HepG2 (cell line): ENCODE data around the gene INPP1. TPM values are rescaled to one million over a fixed set of nuclear protein-coding genes. Genes with fewer than 3 reads are reported as not detected.

Experiments
- CBX5 ChIP-seq: sonication (generic); formaldehyde crosslinking; IDR thresholded peaks from 2 replicates; pipeline ENCODE4 v1.4.0; 2020; ENCODE audit warnings: missing genetic modification reagents, borderline replicate concordance
- HDAC6 ChIP-seq: fragments of 200-600 bp; sonication (generic); IDR thresholded peaks from 2 replicates; pipeline ENCODE4 v1.7.0; 2017; ENCODE audit warnings: mild to moderate bottlenecking, antibody characterized with exemption, low read length, low read depth
- HMG20A ChIP-seq: IDR thresholded peaks from 2 replicates; pipeline ENCODE4 v1.6.1; 2016; ENCODE audit warnings: borderline replicate concordance
- KDM1A ChIP-seq: IDR thresholded peaks from 2 replicates; pipeline ENCODE4 v1.6.1; 2016; ENCODE audit warnings: missing compliant biosample characterization
- KDM2A ChIP-seq: sonication (generic); formaldehyde crosslinking; IDR thresholded peaks from 2 replicates; pipeline ENCODE4 v1.4.0; 2020; ENCODE audit warnings: low read depth, missing genetic modification reagents, borderline replicate concordance
- MEIS2 ChIP-seq: sonication (generic); formaldehyde crosslinking; IDR thresholded peaks from 2 replicates; pipeline ENCODE4 v1.9.0; 2021; ENCODE audit warnings: mild to moderate bottlenecking, missing genetic modification reagents
- MIXL1 ChIP-seq: IDR thresholded peaks from 2 replicates; pipeline ENCODE4 v1.6.1; 2016
- NFYB ChIP-seq: sonication (generic); formaldehyde crosslinking; IDR thresholded peaks from 2 replicates; pipeline ENCODE4 v1.4.0; 2020; ENCODE audit warnings: missing genetic modification reagents
- PRMT3 ChIP-seq: sonication (generic); formaldehyde crosslinking; IDR thresholded peaks from 2 replicates; pipeline ENCODE4 v1.8.1; 2022; ENCODE audit warnings: low read depth, mild to moderate bottlenecking, moderate library complexity, missing genetic modification reagents, borderline replicate concordance
- REXO4 ChIP-seq: sonication (generic); formaldehyde crosslinking; IDR thresholded peaks from 2 replicates; pipeline ENCODE4 v1.8.0; 2022; ENCODE audit warnings: missing genetic modification reagents, mild to moderate bottlenecking, borderline replicate concordance
- SMC3 ChIP-seq: IDR thresholded peaks from 2 replicates; pipeline ENCODE4 v1.6.1; 2011; ENCODE audit warnings: low read length, improper control_type of control experiment
- SP2 ChIP-seq: sonication (generic); formaldehyde crosslinking; IDR thresholded peaks from 2 replicates; pipeline ENCODE4 v1.5.1; 2020; ENCODE audit warnings: mild to moderate bottlenecking, missing genetic modification reagents
- TBL1XR1 ChIP-seq: fragments of 150-350 bp; IDR thresholded peaks from 2 replicates; pipeline ENCODE4 v1.6.1; 2014; ENCODE audit warnings: borderline replicate concordance, low read length; ENCODE audit not compliant: partially characterized antibody
- TEAD2 ChIP-seq: sonication (generic); formaldehyde crosslinking; IDR thresholded peaks from 2 replicates; pipeline ENCODE4 v1.9.0; 2021; ENCODE audit warnings: missing genetic modification reagents
- ZMAT3 ChIP-seq: sonication (generic); formaldehyde crosslinking; conservative IDR thresholded peaks from 2 replicates; pipeline ENCODE4 v1.7.0; 2021; ENCODE audit warnings: missing genetic modification reagents
- ZNF546 ChIP-seq: sonication (generic); formaldehyde crosslinking; conservative IDR thresholded peaks from 2 replicates; pipeline ENCODE4 v1.8.1; 2023; ENCODE audit warnings: mild to moderate bottlenecking, missing genetic modification reagents
- ZNF549 ChIP-seq: sonication (generic); formaldehyde crosslinking; IDR thresholded peaks from 2 replicates; pipeline ENCODE4 v1.5.0; 2020; ENCODE audit warnings: missing genetic modification reagents
- ZNF570 ChIP-seq: sonication (generic); formaldehyde crosslinking; IDR thresholded peaks from 2 replicates; pipeline ENCODE4 v1.4.0; 2020; ENCODE audit warnings: mild to moderate bottlenecking, missing genetic modification reagents, borderline replicate concordance
- ZNF644 ChIP-seq: IDR thresholded peaks from 2 replicates; pipeline ENCODE4 v1.6.1; 2016; ENCODE audit warnings: low read depth
- ZNF713 ChIP-seq: sonication (generic); formaldehyde crosslinking; IDR thresholded peaks from 2 replicates; pipeline ENCODE4 v1.4.0; 2020; ENCODE audit warnings: mild to moderate bottlenecking, missing genetic modification reagents
- ZNF75D ChIP-seq: sonication (generic); formaldehyde crosslinking; IDR thresholded peaks from 2 replicates; pipeline ENCODE4 v1.8.1; 2023; ENCODE audit warnings: missing genetic modification reagents, mild to moderate bottlenecking, borderline replicate concordance
- polyA plus RNA-seq, 8 experiments: library from polyadenylated mRNA; depleted of rRNA in 3 of 8; stranded (reverse) in 7 of 8; unstranded in 1 of 8; fragments of >200 nt; fragmentation: Illumina TruSeq in 4 of 8; extraction: Trizol in 4 of 8; gene quantifications; 2 replicates each; pipeline versions ENCODE4 v1.2.1 to v1.2.3, GENCODE V29; 2011 to 2016; ENCODE audit warnings: low read depth in 4 of 8, missing spikeins in 1 of 8, mixed read lengths in 1 of 8; ENCODE audit not compliant: insufficient read depth in 1 of 8
- total RNA-seq, 5 experiments: library from RNA; depleted of rRNA; stranded (reverse); fragments of >200 nt; fragmentation: Illumina TruSeq; extraction: Trizol; gene quantifications; 2 replicates each; pipeline ENCODE4 v1.2.3, GENCODE V29; 2016; ENCODE audit warnings: low read depth in 1 of 5
- TF ChIP-seq, protein P1 (sequence below): IDR thresholded peaks from 2 replicates; pipeline ENCODE4 v1.6.1; 2016; ENCODE audit warnings: missing genetic modification reagents, missing compliant biosample characterization
- TF ChIP-seq, protein P2 (sequence below): sonication (generic); formaldehyde crosslinking; IDR thresholded peaks from 2 replicates; pipeline ENCODE4 v1.5.1; 2020; ENCODE audit warnings: mild to moderate bottlenecking, missing genetic modification reagents, borderline replicate concordance
- TF ChIP-seq, protein P3 (sequence below): sonication (generic); formaldehyde crosslinking; IDR thresholded peaks from 2 replicates; pipeline ENCODE4 v1.8.0; 2022; ENCODE audit warnings: mild to moderate bottlenecking, missing genetic modification reagents

Gene INPP1
- total and polyA plus RNA-seq, 2 of the 13 experiments (the other 11 are each of a cell fraction or from before 2014, with no cell fraction given) = 10.0 to 13.3 TPM

DNA sequence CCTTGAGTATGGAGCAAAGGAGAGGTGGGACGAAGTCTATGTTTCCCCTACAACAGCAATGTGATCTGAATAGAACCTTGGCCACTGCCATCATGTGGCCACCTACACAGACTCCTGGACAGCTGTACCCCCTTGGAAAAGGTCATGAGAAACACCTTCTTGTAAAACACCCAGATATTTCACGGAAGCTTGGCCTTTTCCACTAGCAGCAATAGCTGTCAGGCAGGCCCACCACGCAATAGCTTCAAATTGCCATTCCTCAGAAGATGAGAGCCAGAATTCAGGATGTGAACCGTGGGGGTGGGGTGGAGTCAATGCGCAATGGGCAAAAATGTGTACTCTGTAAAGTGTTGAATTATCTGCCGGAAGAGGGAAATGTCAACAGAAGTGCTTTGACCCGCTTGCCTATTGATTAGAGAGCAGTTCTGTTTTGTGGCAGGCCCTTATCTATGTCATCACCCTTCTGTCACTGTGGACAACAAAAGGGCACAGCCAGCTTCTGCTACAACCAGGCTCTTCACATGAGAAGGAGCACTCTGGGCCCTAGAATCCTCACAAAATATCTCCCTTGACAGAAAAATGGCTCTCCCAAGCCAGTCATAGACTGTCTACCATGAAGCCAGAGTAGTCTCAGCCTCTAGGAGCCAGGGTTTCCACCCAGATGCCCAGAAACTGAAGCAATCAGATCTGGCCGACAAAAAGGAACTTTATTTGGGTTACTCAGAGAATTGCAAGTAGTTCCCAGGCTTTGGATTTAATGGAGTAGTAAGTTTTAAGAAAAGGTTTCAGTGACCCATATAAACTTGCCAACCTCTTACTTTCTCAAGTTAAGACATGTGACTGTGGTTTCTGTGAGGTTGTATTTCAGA lies 9.5 kb downstream of the INPP1 start (continued):
- peak; percentile 98 for TF ChIP-seq MIXL1
- TF ChIP-seq HDAC6 = no peak
- TF ChIP-seq, protein P1, sequence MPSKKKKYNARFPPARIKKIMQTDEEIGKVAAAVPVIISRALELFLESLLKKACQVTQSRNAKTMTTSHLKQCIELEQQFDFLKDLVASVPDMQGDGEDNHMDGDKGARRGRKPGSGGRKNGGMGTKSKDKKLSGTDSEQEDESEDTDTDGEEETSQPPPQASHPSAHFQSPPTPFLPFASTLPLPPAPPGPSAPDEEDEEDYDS (CRISPR knock-in tag) = peak; percentile 82
- TF ChIP-seq ZNF75D (CRISPR knock-in tag) = no peak
- 0 out of 2 replicates have a peak, but pooled peaks have one; percentile 64 for TF ChIP-seq ZNF713 (CRISPR knock-in tag)
- peak; percentile 86; the same call in 1 of the 2 replicates for TF ChIP-seq CBX5 (CRISPR knock-in tag)
- TF ChIP-seq HMG20A (CRISPR knock-in tag) = peak; percentile 97
- TF ChIP-seq ZNF549 (CRISPR knock-in tag) = no peak
- peak; percentile 20; the same call in 1 of the 2 replicates for TF ChIP-seq NFYB (CRISPR knock-in tag)
- TF ChIP-seq TBL1XR1 = peak; percentile 80
- TF ChIP-seq REXO4 = no peak
- TF ChIP-seq ZNF570 = no peak
- peak; percentile 83 for TF ChIP-seq KDM1A (CRISPR knock-in tag)
- TF ChIP-seq TEAD2 (CRISPR knock-in tag) = no peak
- peak; percentile 36; the same call in 1 of the 2 replicates for TF ChIP-seq SMC3
- peak; percentile 93 for TF ChIP-seq ZNF644 (CRISPR knock-in tag)
- no peak; the same call in 1 of the 2 replicates for TF ChIP-seq ZNF546
- TF ChIP-seq, protein P2, sequence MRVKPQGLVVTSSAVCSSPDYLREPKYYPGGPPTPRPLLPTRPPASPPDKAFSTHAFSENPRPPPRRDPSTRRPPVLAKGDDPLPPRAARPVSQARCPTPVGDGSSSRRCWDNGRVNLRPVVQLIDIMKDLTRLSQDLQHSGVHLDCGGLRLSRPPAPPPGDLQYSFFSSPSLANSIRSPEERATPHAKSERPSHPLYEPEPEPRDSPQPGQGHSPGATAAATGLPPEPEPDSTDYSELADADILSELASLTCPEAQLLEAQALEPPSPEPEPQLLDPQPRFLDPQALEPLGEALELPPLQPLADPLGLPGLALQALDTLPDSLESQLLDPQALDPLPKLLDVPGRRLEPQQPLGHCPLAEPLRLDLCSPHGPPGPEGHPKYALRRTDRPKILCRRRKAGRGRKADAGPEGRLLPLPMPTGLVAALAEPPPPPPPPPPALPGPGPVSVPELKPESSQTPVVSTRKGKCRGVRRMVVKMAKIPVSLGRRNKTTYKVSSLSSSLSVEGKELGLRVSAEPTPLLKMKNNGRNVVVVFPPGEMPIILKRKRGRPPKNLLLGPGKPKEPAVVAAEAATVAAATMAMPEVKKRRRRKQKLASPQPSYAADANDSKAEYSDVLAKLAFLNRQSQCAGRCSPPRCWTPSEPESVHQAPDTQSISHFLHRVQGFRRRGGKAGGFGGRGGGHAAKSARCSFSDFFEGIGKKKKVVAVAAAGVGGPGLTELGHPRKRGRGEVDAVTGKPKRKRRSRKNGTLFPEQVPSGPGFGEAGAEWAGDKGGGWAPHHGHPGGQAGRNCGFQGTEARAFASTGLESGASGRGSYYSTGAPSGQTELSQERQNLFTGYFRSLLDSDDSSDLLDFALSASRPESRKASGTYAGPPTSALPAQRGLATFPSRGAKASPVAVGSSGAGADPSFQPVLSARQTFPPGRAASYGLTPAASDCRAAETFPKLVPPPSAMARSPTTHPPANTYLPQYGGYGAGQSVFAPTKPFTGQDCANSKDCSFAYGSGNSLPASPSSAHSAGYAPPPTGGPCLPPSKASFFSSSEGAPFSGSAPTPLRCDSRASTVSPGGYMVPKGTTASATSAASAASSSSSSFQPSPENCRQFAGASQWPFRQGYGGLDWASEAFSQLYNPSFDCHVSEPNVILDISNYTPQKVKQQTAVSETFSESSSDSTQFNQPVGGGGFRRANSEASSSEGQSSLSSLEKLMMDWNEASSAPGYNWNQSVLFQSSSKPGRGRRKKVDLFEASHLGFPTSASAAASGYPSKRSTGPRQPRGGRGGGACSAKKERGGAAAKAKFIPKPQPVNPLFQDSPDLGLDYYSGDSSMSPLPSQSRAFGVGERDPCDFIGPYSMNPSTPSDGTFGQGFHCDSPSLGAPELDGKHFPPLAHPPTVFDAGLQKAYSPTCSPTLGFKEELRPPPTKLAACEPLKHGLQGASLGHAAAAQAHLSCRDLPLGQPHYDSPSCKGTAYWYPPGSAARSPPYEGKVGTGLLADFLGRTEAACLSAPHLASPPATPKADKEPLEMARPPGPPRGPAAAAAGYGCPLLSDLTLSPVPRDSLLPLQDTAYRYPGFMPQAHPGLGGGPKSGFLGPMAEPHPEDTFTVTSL (CRISPR knock-in tag) = peak; percentile 99
- TF ChIP-seq, protein P3, sequence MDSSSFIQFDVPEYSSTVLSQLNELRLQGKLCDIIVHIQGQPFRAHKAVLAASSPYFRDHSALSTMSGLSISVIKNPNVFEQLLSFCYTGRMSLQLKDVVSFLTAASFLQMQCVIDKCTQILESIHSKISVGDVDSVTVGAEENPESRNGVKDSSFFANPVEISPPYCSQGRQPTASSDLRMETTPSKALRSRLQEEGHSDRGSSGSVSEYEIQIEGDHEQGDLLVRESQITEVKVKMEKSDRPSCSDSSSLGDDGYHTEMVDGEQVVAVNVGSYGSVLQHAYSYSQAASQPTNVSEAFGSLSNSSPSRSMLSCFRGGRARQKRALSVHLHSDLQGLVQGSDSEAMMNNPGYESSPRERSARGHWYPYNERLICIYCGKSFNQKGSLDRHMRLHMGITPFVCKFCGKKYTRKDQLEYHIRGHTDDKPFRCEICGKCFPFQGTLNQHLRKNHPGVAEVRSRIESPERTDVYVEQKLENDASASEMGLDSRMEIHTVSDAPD (CRISPR knock-in tag) = peak; percentile 96
- peak; percentile 99 for TF ChIP-seq MEIS2 (CRISPR knock-in tag)
- no peak for TF ChIP-seq SP2 (CRISPR knock-in tag)
- TF ChIP-seq ZMAT3 (CRISPR knock-in tag) = peak; percentile 88
- peak; percentile 94; the same call in 1 of the 2 replicates for TF ChIP-seq PRMT3 (CRISPR knock-in tag)
- TF ChIP-seq KDM2A (CRISPR knock-in tag) = peak; percentile 83
